ENCODE measurements around the gene USE1.

GRCh38 chr19:17255150-17255621 is 40.0 kb downstream of the USE1 start:
- no peak for TF ChIP-seq EZH2 (IDR thresholded peaks at IDR 0.05; ENCODE audit: low read length, missing control alignments)
- TF ChIP-seq CTCF (conservative IDR thresholded peaks at IDR 0.05 in 1 of 2, IDR thresholded peaks at IDR 0.05 in 1 of 2; ENCODE audit: low read depth in 1 of 2, low read length in 2 of 2) = no peak

Data from fibroblast of lung (primary cell).